ENCODE data around the gene SPACA9. TPM values are rescaled to one million over a fixed set of nuclear protein-coding genes. Genes with fewer than 3 reads are reported as not detected.

SPACA9 gene
- total RNA-seq, 3 donors from 2014 or later (not counting 1 experiment from before 2014, with no cell fraction given) = 1.1 to 1.6 (median 1.4) TPM

DNA sequence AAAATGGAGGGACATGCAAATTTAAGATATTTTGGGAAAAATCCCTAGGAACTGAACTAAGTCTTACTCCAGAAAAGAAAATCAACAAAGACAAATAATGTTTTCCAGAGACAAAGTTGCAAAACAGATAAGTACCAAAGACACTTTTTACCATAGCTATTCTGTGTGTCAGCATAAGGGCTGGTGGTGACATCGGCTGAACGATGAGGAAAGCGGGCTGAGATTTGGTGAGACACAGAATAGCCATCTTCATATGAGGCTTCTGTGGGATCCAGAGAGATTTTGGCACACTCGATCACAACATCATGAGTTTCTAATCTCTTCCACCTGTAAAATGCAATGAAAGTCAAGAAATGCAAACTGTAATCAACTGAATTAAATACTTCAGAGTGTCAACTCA is 33.4 kb downstream of the SPACA9 start:
- peaks cover 14% of the 10 kb centered on the region for H3K4me1 ChIP-seq (ENCODE audit: control insufficient read depth, insufficient read depth, low read length)
- no peak for ATAC-seq

DNA sequence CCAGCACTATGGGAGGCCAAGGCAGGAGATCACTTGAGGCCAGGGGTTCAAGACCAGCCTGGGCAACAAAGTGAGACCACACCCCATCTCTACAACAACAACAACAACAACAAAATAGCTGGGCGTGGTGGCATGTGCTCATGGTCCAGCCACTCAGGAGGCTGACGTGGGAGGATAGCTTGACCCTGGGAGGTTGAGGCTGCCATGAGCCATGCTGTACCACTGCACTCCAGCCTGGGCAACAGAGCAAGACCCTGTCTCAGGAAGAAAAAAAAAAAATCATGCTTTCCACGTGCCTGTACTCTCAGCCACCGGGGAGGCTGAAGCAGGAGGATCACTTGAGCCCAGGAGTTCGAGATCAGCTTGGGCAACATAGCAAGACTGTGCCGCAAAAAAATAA is 36.2 kb downstream of the SPACA9 start:
- peaks cover 54% of the 10 kb centered on the region for H3K36me3 ChIP-seq (ENCODE audit: control insufficient read depth, insufficient read depth, low read length)
- DNase-seq = no peak
- Mint-ChIP-seq H3K27ac (no peak overlapping the region), H3K4me1 (no peaks in the 10 kb centered on the region), H3K36me3 (peaks cover 40% of the 10 kb centered on the region), H3K9me3 (no peaks in the 10 kb centered on the region), H3K4me3 (no peak overlapping the region), H3K27me3 (ENCODE audit: low read depth in 2 of 2) (no peaks in the 10 kb centered on the region)
- no peak overlapping the region for H3K27ac ChIP-seq (ENCODE audit: low read length)
- no peak for ATAC-seq
- TF ChIP-seq, protein P1, sequence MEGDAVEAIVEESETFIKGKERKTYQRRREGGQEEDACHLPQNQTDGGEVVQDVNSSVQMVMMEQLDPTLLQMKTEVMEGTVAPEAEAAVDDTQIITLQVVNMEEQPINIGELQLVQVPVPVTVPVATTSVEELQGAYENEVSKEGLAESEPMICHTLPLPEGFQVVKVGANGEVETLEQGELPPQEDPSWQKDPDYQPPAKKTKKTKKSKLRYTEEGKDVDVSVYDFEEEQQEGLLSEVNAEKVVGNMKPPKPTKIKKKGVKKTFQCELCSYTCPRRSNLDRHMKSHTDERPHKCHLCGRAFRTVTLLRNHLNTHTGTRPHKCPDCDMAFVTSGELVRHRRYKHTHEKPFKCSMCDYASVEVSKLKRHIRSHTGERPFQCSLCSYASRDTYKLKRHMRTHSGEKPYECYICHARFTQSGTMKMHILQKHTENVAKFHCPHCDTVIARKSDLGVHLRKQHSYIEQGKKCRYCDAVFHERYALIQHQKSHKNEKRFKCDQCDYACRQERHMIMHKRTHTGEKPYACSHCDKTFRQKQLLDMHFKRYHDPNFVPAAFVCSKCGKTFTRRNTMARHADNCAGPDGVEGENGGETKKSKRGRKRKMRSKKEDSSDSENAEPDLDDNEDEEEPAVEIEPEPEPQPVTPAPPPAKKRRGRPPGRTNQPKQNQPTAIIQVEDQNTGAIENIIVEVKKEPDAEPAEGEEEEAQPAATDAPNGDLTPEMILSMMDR (IDR thresholded peaks at IDR 0.05) = no peak
- WGBS (ENCODE audit: insufficient coverage) = 94% methylated on average over 6 of the region's 6 CpGs
- H3K9me3 ChIP-seq (ENCODE audit: control insufficient read depth, insufficient read depth, low read length) = no peaks in the 10 kb centered on the region
- intact Hi-C loops (cut with micrococcal nuclease) = no loop called here
- no peaks in the 10 kb centered on the region for H3K4me1 ChIP-seq (ENCODE audit: control insufficient read depth, insufficient read depth, low read length)
- H3K4me3 ChIP-seq (ENCODE audit: low read length) = no peak overlapping the region
- H3K27me3 ChIP-seq (ENCODE audit: control insufficient read depth, insufficient read depth, low read length) = no peaks in the 10 kb centered on the region

More for the DNA sequence above, 33.4 kb downstream of the SPACA9 start:
- no peaks in the 10 kb centered on the region for H3K27me3 ChIP-seq (ENCODE audit: control insufficient read depth, insufficient read depth, low read length)
- no peaks in the 10 kb centered on the region for H3K9me3 ChIP-seq (ENCODE audit: control insufficient read depth, insufficient read depth, low read length)
- 97% methylated on average over 4 of the region's 4 CpGs for WGBS (ENCODE audit: insufficient coverage)
- DNase-seq = no peak
- Mint-ChIP-seq H3K9me3 (no peaks in the 10 kb centered on the region), H3K36me3 (peaks cover 26% of the 10 kb centered on the region), H3K4me3 (no peak overlapping the region), H3K27ac (no peak overlapping the region), H3K4me1 (peaks cover 7 to 10% of the 10 kb centered on the region in 2 donors), H3K27me3 (ENCODE audit: low read depth in 2 of 2) (no peaks in the 10 kb centered on the region)
- no peak overlapping the region for H3K4me3 ChIP-seq (ENCODE audit: low read length)
- H3K27ac ChIP-seq (ENCODE audit: low read length) = no peak overlapping the region
- TF ChIP-seq, protein P1 (IDR thresholded peaks at IDR 0.05) = no peak
- peaks cover 35% of the 10 kb centered on the region for H3K36me3 ChIP-seq (ENCODE audit: control insufficient read depth, insufficient read depth, low read length)
- intact Hi-C loops (cut with micrococcal nuclease) = no loop called here

DNA sequence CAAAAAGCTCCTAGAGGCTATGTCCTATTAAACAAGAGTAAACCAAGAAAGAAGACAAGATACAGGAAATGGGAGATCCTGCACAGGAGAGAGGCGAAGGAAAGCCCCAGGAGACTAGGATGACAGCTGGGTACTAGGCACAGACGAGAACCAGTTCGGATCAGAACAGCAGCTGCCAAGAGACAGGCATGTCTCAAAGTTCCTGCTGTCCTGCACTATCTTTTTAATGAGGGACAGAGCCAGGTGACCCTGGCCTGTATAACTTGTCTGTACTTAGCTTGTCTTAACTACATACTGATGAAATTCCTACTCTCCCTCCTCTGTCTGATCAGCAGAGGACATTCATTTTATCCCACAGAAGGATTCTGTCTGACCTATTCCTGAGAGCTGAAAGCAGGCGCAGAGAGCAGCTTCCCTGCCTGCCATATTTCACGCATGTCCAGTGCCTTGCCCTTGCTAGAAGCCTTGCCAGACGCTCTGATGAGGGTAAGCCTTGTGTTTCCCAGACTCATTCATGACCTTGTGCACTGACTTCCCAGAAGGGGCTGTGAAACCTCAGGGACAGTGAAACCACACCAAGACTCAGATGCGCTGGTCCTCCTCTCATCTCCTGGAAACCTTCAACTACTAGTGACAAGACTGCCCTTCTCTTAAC is 41.0 kb downstream of the SPACA9 start:
- Histone ChIP-seq H3K4me1 (ENCODE audit: control insufficient read depth, insufficient read depth, low read length) (no peaks in the 10 kb centered on the region), H3K9me3 (ENCODE audit: control insufficient read depth, insufficient read depth, low read length) (no peaks in the 10 kb centered on the region), H3K36me3 (ENCODE audit: control insufficient read depth, insufficient read depth, low read length) (peaks cover 69% of the 10 kb centered on the region), H3K4me3 (ENCODE audit: low read length) (no peak overlapping the region), H3K27me3 (ENCODE audit: control insufficient read depth, insufficient read depth, low read length) (no peaks in the 10 kb centered on the region), H3K27ac (ENCODE audit: low read length) (no peak overlapping the region)
- no peak for DNase-seq
- intact Hi-C loops (cut with micrococcal nuclease) = no loop called here
- TF ChIP-seq, protein P1 (IDR thresholded peaks at IDR 0.05) = no peak
- no peak overlapping the region for H3K27ac Mint-ChIP-seq
- peaks cover 0 to 7% of the 10 kb centered on the region in 2 donors for H3K4me1 Mint-ChIP-seq
- peaks cover 46% of the 10 kb centered on the region for H3K36me3 Mint-ChIP-seq
- H3K4me3 Mint-ChIP-seq = no peak overlapping the region
- no peaks in the 10 kb centered on the region for H3K27me3 Mint-ChIP-seq (ENCODE audit: low read depth in 2 of 2)
- H3K9me3 Mint-ChIP-seq = no peaks in the 10 kb centered on the region
- no peak for ATAC-seq
- 96% methylated on average over 7 of the region's 7 CpGs for WGBS (ENCODE audit: insufficient coverage)
